D721Med (cell line): ENCODE data around the gene APBB3.

Experiments
- DNase-seq: peaks from one replicate; pipeline ENCODE4 v3.0.0; 2011; ENCODE audit warnings: low spot score; ENCODE audit not compliant: insufficient read length
- FAIRE-seq: peaks from 2 replicates; lab custom pipeline; 2011; peaks lifted over from hg19 to GRCh38; lab: Jason Lieb, UNC
- CTCF ChIP-seq: IDR thresholded peaks from 2 replicates; pipeline ENCODE4 v1.5.1; 2012; ENCODE audit warnings: mild to moderate bottlenecking, control low read depth; ENCODE audit not compliant: insufficient read depth; ENCODE audit errors: missing control alignments

The APBB3 gene

GRCh38 chr5:140574165-140574564, 9.8 kb upstream of the APBB3 start:
- FAIRE-seq (no peak), DNase-seq (no peak)
- no peak for TF ChIP-seq CTCF

- no peak for DNase-seq
- TF ChIP-seq CTCF = no peak
- no peak for FAIRE-seq
These were observed 9.3 kb upstream of the APBB3 start for GRCh38 chr5:140573683-140574082.

GRCh38 chr5:140571105-140571504, 6.7 kb upstream of the APBB3 start:
- no peak for FAIRE-seq
- no peak for DNase-seq
- TF ChIP-seq CTCF = no peak

GRCh38 chr5:140570488-140570887, 6.1 kb upstream of the APBB3 start:
- FAIRE-seq (no peak), DNase-seq (no peak)
- no peak for TF ChIP-seq CTCF

GRCh38 chr5:140570058-140570457, 5.7 kb upstream of the APBB3 start:
- no peak for TF ChIP-seq CTCF
- DNase-seq = no peak
- FAIRE-seq = no peak

- TF ChIP-seq CTCF = no peak
- DNase-seq (no peak), FAIRE-seq (no peak)
These were observed 4.8 kb upstream of the APBB3 start for GRCh38 chr5:140569197-140569596.

- no peak for FAIRE-seq
- DNase-seq = no peak
- no peak for TF ChIP-seq CTCF
These were observed 4.2 kb upstream of the APBB3 start for GRCh38 chr5:140568443-140569063.
